Liver (tissue), 9 donors: ENCODE results near the gene MTCH1. TPM values are rescaled to one million over a fixed set of nuclear protein-coding genes. Genes with fewer than 3 reads are reported as not detected.
A peak's percentile ranks its signal among the peaks of the same experiment; 100 is the strongest.

Experiments
- DNase-seq: peaks from one replicate; pipeline ENCODE4 v3.0.0-alpha.2; 2017; ENCODE audit warnings: low spot score
- H3K27ac ChIP-seq, 2 donors: one replicate each; pipeline ENCODE4 v1.7.0; 2013; ENCODE audit warnings: inconsistent platforms in 2 of 2, low read length in 2 of 2, control low read depth in 1 of 2, low read depth in 1 of 2, mild to moderate bottlenecking in 1 of 2
- H3K27me3 ChIP-seq, 4 donors: one replicate each; pipeline versions ENCODE4 v1.6.1 to v1.7.0; 2013; ENCODE audit warnings: low read length in 3 of 4, inconsistent platforms in 1 of 4, mild to moderate bottlenecking in 1 of 4, moderate library complexity in 1 of 4; ENCODE audit not compliant: control insufficient read depth in 4 of 4, insufficient read depth in 4 of 4
- H3K36me3 ChIP-seq, 4 donors: one replicate each; pipeline versions ENCODE4 v1.6.1 to v1.7.0; 2013; ENCODE audit warnings: low read length in 3 of 4, mild to moderate bottlenecking in 3 of 4, low read depth in 1 of 4, moderate library complexity in 1 of 4; ENCODE audit not compliant: control insufficient read depth in 4 of 4, insufficient read depth in 3 of 4
- H3K4me1 ChIP-seq, 4 donors: one replicate each; pipeline versions ENCODE4 v1.6.1 to v1.7.0; 2013; ENCODE audit warnings: low read length in 3 of 4, mild to moderate bottlenecking in 3 of 4, moderate library complexity in 1 of 4; ENCODE audit not compliant: control insufficient read depth in 4 of 4, insufficient read depth in 4 of 4
- H3K4me3 ChIP-seq, 3 donors: one replicate each; pipeline versions ENCODE4 v1.6.1 to v1.7.0; 2013; ENCODE audit warnings: low read length in 3 of 3, control low read depth in 1 of 3, low read depth in 1 of 3, mild to moderate bottlenecking in 1 of 3
- H3K9ac ChIP-seq, 2 donors: one replicate each; pipeline ENCODE4 v1.7.0; 2013; ENCODE audit warnings: low read length in 2 of 2, mild to moderate bottlenecking in 2 of 2, moderate library complexity in 2 of 2, control low read depth in 1 of 2, low read depth in 1 of 2
- H3K9me3 ChIP-seq, 4 donors: one replicate each; pipeline versions ENCODE4 v1.6.1 to v1.7.0; 2013; ENCODE audit warnings: low read length in 3 of 4; ENCODE audit not compliant: control insufficient read depth in 4 of 4
- EGR1 ChIP-seq, 2 donors: IDR thresholded peaks; 2 replicates each; pipeline ENCODE4 v1.6.1; 2016 to 2018; ENCODE audit warnings: antibody characterized with exemption in 2 of 2, low read depth in 2 of 2
- FOXA1 ChIP-seq: IDR thresholded peaks from 2 replicates; pipeline ENCODE4 v1.6.1; 2016; ENCODE audit warnings: antibody characterized with exemption
- FOXA2 ChIP-seq: IDR thresholded peaks from 2 replicates; pipeline ENCODE4 v1.6.1; 2016; ENCODE audit warnings: antibody characterized with exemption
- GABPA ChIP-seq, 2 donors: IDR thresholded peaks in 1 of 2; conservative IDR thresholded peaks in 1 of 2; 2 replicates each; pipeline ENCODE4 v1.6.1; 2016; ENCODE audit warnings: antibody characterized with exemption in 2 of 2, mild to moderate bottlenecking in 1 of 2, moderate library complexity in 1 of 2
- HNF4A ChIP-seq, 2 donors: conservative IDR thresholded peaks; 2 replicates each; pipeline ENCODE4 v1.6.1; 2016; ENCODE audit warnings: antibody characterized with exemption in 2 of 2, mild to moderate bottlenecking in 2 of 2
- HNF4G ChIP-seq: IDR thresholded peaks from 2 replicates; pipeline ENCODE4 v1.6.1; 2016; ENCODE audit warnings: antibody characterized with exemption
- JUND ChIP-seq, 2 donors: IDR thresholded peaks; 2 replicates each; pipeline ENCODE4 v1.6.1; 2016; ENCODE audit warnings: antibody characterized with exemption in 2 of 2
- NR2F2 ChIP-seq: IDR thresholded peaks from 2 replicates; pipeline ENCODE4 v1.6.1; 2016; ENCODE audit warnings: antibody characterized with exemption
- RAD21 ChIP-seq, 2 donors: IDR thresholded peaks; 2 replicates each; pipeline ENCODE4 v1.6.1; 2016; ENCODE audit warnings: antibody characterized with exemption in 2 of 2, mild to moderate bottlenecking in 2 of 2
- RXRA ChIP-seq, 2 donors: IDR thresholded peaks; 2 replicates each; pipeline ENCODE4 v1.6.1; 2017 to 2018; ENCODE audit warnings: antibody characterized with exemption in 2 of 2, mild to moderate bottlenecking in 1 of 2
- SP1 ChIP-seq: IDR thresholded peaks from 2 replicates; pipeline ENCODE4 v1.6.1; 2018; ENCODE audit warnings: antibody characterized with exemption, mild to moderate bottlenecking
- TAF1 ChIP-seq: conservative IDR thresholded peaks from 2 replicates; pipeline ENCODE4 v1.6.1; 2016; ENCODE audit warnings: antibody characterized with exemption, mild to moderate bottlenecking
- YY1 ChIP-seq: IDR thresholded peaks from 2 replicates; pipeline ENCODE4 v1.6.1; 2016; ENCODE audit warnings: antibody characterized with exemption, mild to moderate bottlenecking
- WGBS: extraction: QIAGEN DNeasy Blood & Tissue Kit; methylation state at CpG from one replicate; pipeline ENCODE4 v1.1.7; 2013; 5-methylcytosine and 5-hydroxymethylcytosine counted together
- polyA plus RNA-seq, 2 donors: library from polyadenylated mRNA; stranded (reverse) in 1 of 2; unstranded in 1 of 2; fragments of 200-250 nt in 1 of 2; fragments of >200 nt in 1 of 2; fragmentation: Nextera tagmentation in 1 of 2; extraction: Ambion mirVana in 1 of 2; gene quantifications; one replicate each; pipeline versions ENCODE4 v1.2.1 to v1.2.3, GENCODE V29; 2013 to 2015
- total RNA-seq, 2 donors: library from RNA; depleted of rRNA; stranded (reverse); fragments of >200 nt; gene quantifications; one replicate each; pipeline ENCODE4 v1.2.3, GENCODE V29; 2014
- TF ChIP-seq, protein P1 (sequence below): IDR thresholded peaks from 2 replicates; pipeline ENCODE4 v1.6.1; 2016; ENCODE audit warnings: antibody characterized with exemption
- TF ChIP-seq, protein P2 (sequence below): IDR thresholded peaks from 2 replicates; pipeline ENCODE4 v1.6.1; 2016; ENCODE audit warnings: antibody characterized with exemption, mild to moderate bottlenecking
- TF ChIP-seq, protein P3 (sequence below): IDR thresholded peaks from 2 replicates; pipeline ENCODE4 v1.6.1; 2016; ENCODE audit warnings: antibody characterized with exemption
- donor health status: healthy.
- donor health status: healthy.
- donor health status: healthy.
- donor health status: healthy.
- donor health status: healthy.

The MTCH1 gene
- total and polyA plus RNA-seq, 4 donors = 61.5 to 79.6 (median 74.1) TPM

GRCh38 chr6:37008484-37009465 is 22.8 kb upstream of the MTCH1 start (continued):
- TF ChIP-seq FOXA2 = no peak

GRCh38 chr6:37007340-37008043 is 21.5 kb upstream of the MTCH1 start:
- no peaks in the 10 kb centered on the region for H3K36me3 ChIP-seq
- no peak overlapping the region for H3K9ac ChIP-seq
- TF ChIP-seq YY1 (no peak), FOXA1 (no peak), SP1 (no peak), RXRA (IDR thresholded peaks at IDR 0.05) (no peak), HNF4A (conservative IDR thresholded peaks at IDR 0.05) (no peak), FOXA2 (no peak), HNF4G (no peak), TAF1 (no peak), NR2F2 (no peak), EGR1 (IDR thresholded peaks at IDR 0.05; ENCODE audit: low read depth in 2 of 2) (no peak), GABPA (IDR thresholded peaks at IDR 0.05 in 1 of 2, conservative IDR thresholded peaks at IDR 0.05 in 1 of 2) (no peak), RAD21 (IDR thresholded peaks at IDR 0.05) (no peak), JUND (IDR thresholded peaks at IDR 0.05) (no peak)
- TF ChIP-seq, protein P1, sequence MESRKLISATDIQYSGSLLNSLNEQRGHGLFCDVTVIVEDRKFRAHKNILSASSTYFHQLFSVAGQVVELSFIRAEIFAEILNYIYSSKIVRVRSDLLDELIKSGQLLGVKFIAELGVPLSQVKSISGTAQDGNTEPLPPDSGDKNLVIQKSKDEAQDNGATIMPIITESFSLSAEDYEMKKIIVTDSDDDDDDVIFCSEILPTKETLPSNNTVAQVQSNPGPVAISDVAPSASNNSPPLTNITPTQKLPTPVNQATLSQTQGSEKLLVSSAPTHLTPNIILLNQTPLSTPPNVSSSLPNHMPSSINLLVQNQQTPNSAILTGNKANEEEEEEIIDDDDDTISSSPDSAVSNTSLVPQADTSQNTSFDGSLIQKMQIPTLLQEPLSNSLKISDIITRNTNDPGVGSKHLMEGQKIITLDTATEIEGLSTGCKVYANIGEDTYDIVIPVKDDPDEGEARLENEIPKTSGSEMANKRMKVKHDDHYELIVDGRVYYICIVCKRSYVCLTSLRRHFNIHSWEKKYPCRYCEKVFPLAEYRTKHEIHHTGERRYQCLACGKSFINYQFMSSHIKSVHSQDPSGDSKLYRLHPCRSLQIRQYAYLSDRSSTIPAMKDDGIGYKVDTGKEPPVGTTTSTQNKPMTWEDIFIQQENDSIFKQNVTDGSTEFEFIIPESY = no peak
- TF ChIP-seq, protein P2, sequence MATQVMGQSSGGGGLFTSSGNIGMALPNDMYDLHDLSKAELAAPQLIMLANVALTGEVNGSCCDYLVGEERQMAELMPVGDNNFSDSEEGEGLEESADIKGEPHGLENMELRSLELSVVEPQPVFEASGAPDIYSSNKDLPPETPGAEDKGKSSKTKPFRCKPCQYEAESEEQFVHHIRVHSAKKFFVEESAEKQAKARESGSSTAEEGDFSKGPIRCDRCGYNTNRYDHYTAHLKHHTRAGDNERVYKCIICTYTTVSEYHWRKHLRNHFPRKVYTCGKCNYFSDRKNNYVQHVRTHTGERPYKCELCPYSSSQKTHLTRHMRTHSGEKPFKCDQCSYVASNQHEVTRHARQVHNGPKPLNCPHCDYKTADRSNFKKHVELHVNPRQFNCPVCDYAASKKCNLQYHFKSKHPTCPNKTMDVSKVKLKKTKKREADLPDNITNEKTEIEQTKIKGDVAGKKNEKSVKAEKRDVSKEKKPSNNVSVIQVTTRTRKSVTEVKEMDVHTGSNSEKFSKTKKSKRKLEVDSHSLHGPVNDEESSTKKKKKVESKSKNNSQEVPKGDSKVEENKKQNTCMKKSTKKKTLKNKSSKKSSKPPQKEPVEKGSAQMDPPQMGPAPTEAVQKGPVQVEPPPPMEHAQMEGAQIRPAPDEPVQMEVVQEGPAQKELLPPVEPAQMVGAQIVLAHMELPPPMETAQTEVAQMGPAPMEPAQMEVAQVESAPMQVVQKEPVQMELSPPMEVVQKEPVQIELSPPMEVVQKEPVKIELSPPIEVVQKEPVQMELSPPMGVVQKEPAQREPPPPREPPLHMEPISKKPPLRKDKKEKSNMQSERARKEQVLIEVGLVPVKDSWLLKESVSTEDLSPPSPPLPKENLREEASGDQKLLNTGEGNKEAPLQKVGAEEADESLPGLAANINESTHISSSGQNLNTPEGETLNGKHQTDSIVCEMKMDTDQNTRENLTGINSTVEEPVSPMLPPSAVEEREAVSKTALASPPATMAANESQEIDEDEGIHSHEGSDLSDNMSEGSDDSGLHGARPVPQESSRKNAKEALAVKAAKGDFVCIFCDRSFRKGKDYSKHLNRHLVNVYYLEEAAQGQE = no peak
- TF ChIP-seq, protein P3, sequence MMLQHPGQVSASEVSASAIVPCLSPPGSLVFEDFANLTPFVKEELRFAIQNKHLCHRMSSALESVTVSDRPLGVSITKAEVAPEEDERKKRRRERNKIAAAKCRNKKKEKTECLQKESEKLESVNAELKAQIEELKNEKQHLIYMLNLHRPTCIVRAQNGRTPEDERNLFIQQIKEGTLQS = no peak
- H3K4me3 ChIP-seq = peak overlapping the region in 1 of 3 donors; percentile 33
- H3K27me3 ChIP-seq = no peaks in the 10 kb centered on the region
- H3K27ac ChIP-seq = no peak overlapping the region
- H3K4me1 ChIP-seq = no peaks in the 10 kb centered on the region
- DNase-seq = no peak
- no peaks in the 10 kb centered on the region for H3K9me3 ChIP-seq
- WGBS = 68% methylated on average over 12 of the region's 12 CpGs
